ENCODE results near the gene IQCM.

DNA sequence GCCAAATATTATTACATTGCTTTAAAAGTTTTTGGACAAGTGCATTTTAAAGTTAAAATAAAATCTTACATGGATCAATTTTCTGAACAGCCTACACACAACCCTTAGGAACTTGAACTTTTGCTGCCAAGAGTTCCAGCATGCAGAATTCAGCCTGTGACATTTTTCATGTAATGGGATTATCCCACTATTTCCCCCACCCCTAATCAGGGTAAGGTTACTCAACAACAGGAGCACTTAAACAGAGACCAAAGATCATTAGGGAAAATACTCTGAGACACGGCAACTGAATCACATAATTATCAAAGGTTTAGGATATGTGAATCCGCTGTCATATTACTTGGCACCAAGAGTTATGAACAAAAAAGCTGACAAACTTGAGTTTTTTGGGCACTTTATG lies 47.2 kb downstream of the IQCM start:
- TF ChIP-seq POLR2A (IDR thresholded peaks at IDR 0.05; ENCODE audit: low read depth, low read length) (no peak), FOS (IDR thresholded peaks at IDR 0.05; ENCODE audit: borderline replicate concordance, extremely low read depth, insufficient read length) (no peak)
